Stomach (tissue), 4 donors: ENCODE results near the gene AGAP1.

ENCODE experiments used
- POLR2AphosphoS5 ChIP-seq, 3 donors: sonication (generic); formaldehyde crosslinking; IDR thresholded peaks; one replicate each; pipeline ENCODE4 v1.6.1; 2016; ENCODE audit warnings: antibody characterized with exemption in 3 of 3
- TF ChIP-seq, protein P1 (sequence below), 7 experiments: fragments of 450-650 bp in 4 of 7; fragments of 200-600 bp in 3 of 7; sonication (generic) in 3 of 7; IDR thresholded peaks; one replicate each; pipeline ENCODE4 v1.5.1; 2016 to 2019; ENCODE audit warnings: antibody characterized with exemption in 7 of 7, control low read depth in 2 of 7, mild to moderate bottlenecking in 1 of 7

DNA sequence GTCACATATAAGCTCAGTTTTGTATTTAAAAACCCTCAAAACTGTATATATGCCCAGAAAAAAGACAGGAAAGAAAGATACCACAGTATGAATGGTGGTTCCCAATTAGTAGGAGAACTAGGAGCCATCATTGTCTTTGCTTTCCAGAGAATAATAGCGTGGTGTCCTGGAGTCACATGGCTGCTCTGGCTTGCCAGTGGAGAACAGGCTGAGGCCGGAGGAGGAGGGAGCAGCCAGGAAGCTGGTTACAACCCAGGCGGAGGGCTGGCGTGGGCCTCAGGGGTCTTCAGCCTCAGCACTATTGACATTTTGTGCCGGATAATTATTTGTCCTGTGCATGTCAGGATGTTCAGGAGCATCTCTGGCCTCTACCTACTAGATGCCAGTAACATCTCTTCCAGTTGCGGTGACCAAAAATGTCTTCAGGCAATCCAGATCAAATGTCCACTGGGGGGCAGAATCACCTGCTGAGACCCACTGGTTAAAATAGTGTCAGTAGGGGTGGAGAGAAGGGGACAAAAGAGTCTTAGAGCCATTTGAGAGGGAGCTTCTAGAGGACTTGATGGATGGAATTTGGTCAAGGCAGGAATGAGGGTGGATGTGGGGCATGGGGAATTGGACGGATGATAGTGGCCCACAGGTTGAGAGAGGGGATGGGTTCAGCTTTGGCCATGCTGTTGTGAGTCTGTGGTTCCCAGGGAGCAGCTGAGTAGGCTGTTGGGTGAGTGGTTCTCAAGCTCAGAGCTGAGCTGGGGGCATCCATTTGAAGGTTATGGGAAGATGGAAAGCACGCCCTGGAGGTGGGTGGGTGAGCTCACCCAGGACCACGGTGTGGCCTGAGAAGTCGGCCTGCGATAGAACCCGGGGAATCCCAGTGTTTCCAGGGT, 144.9 kb downstream of the AGAP1 start:
- no peak for TF ChIP-seq POLR2AphosphoS5 (IDR thresholded peaks at IDR 0.05)
- TF ChIP-seq, protein P1, sequence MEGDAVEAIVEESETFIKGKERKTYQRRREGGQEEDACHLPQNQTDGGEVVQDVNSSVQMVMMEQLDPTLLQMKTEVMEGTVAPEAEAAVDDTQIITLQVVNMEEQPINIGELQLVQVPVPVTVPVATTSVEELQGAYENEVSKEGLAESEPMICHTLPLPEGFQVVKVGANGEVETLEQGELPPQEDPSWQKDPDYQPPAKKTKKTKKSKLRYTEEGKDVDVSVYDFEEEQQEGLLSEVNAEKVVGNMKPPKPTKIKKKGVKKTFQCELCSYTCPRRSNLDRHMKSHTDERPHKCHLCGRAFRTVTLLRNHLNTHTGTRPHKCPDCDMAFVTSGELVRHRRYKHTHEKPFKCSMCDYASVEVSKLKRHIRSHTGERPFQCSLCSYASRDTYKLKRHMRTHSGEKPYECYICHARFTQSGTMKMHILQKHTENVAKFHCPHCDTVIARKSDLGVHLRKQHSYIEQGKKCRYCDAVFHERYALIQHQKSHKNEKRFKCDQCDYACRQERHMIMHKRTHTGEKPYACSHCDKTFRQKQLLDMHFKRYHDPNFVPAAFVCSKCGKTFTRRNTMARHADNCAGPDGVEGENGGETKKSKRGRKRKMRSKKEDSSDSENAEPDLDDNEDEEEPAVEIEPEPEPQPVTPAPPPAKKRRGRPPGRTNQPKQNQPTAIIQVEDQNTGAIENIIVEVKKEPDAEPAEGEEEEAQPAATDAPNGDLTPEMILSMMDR (IDR thresholded peaks at IDR 0.05), result no peak
